NCI-H460 (cell line): ENCODE results near the gene SH3GLB2. TPM values are rescaled to one million over a fixed set of nuclear protein-coding genes. Genes with fewer than 3 reads are reported as not detected.
"Not testable (repeated sequence)": the region's sequence is repeated elsewhere in the genome, so short reads cannot be mapped to it uniquely, and the experiment has no call there.

ENCODE experiments used
- DNase-seq: peaks from one replicate; pipeline ENCODE4 v3.0.0-alpha.2; 2016; ENCODE audit warnings: low read depth; ENCODE audit errors: extremely low read depth
- total RNA-seq: library from RNA; depleted of rRNA; stranded (reverse); fragments of >200 nt; shearing (Covaris generic); gene quantifications from 2 replicates; pipeline ENCODE4 v1.2.3, GENCODE V29; 2014; rRNA removed

The SH3GLB2 gene
- total RNA-seq, 1 experiment from 2014 or later: 26.9 TPM

DNA sequence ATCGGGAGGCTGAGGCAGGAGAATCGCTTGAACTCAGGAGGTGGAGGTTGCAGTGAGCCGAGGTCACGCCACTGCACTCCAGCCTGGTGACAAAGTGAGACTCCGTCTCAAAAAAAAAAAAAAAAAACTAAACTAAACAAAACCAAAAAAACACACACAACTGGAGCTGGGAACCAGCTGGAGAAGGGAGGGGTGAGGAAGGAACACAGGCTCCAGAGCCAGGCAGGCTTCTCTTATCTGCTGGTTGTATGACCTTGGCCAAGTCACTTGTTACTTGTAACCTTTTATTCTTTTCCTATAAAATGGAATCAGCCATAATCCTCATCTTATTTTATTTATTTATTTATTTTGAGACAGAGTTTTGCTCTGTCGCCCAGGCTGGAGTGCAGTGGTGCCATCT lies 24.0 kb downstream of the SH3GLB2 start:
- not testable (repeated sequence) for DNase-seq

DNA sequence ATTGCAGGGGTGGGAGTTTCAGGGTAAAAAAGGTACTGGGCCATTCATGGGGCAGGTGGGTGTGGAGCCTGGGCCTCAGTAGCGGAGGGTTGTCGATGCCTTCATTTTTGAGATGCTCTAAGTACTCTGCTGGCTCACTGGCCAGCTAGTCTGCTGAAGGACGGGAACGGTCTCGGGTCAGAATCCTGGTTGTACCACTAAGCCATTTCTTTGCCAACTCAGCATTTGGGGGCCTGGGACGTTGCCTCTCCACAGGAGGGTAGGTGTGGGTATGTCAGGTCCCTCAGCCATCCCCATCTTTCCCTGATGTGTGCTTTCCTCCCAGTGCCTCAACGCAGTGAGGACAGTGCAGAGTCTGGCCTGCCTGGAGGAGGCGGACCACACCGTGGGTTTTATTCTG lies 25.1 kb downstream of the SH3GLB2 start:
- no peak for DNase-seq

GRCh38 chr9:129001504-129002325 lies 26.4 kb downstream of the SH3GLB2 start:
- no peak for DNase-seq

- DNase-seq: no peak
Measured at GRCh38 chr9:128999581-129000206, 28.4 kb downstream of the SH3GLB2 start.

DNA sequence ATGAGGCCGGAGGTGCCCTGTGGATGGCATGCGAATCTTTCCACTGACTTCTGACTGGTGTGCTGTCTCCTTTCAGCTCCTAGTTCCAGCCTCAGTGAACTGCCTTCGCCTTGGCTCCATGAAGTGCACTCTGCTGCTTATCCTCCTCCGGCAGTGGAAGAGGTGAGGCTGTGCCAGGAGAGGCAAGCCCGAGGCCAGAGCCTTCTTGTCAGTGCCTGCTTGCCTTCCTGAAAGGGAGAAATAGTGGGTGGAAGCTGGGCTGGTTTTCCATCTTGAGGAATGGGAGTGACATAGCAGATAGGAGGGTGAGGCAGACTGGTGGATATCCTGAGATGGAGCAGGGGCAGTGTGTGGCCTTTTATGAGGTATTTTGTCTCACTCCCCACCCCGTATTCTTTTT lies 29.7 kb downstream of the SH3GLB2 start:
- DNase-seq: no peak

DNA sequence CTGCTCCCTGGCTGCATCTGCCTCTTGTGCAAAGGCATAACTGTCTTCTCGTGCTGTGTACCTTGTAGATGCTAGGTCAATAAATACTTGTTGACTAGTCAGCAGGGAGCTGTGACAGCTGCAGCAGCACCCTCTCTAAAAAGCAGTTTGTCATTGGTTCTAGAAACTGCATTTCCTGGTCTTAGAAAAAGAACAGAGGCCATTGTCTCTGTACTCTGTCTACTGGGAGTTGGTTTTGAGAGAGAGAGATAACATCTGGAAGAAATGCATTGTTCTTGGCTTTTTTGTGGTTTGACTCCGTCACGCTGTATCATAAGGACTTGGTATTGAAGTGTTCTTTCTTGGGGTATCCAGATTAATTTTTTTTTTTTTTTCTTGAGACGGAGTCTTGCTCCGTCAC lies 32.3 kb downstream of the SH3GLB2 start:
- DNase-seq: no peak

DNA sequence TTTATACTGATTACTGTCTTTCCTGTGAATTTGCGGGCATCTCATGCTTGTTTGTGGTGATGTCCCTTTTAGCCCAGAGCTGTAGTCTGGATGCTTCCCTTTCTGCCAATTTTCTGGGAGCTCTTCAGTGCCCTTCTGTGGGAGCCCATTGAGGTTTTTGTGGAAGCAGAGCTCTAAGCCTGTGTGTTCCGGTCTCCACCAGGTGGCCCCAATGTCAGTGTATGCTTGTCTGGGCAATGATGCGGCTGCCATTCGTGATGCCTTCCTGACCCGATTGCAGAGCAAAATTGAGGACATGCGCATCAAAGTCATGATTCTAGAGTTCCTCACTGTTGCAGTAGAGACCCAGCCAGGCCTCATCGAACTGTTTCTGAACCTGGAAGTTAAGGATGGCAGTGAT lies 35.1 kb downstream of the SH3GLB2 start:
- peak; percentile 13 for DNase-seq

DNA sequence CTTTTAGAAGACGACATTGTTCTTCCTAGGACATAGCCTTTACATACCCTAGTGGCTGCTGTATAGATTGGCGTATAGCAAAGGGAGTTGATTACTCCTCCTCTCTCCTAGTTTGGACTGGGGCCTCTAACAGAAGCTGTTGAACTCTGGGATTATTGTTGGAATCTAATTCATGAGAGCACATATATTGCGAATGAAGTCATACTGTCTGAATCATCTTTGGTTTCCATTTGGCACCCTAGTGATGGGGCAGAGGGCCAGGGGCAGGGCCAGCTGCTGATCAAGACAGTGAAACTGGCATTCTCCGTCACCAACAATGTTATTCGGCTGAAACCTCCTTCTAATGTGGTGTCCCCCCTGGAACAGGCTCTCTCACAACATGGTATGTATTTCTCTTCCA lies 40.3 kb downstream of the SH3GLB2 start:
- DNase-seq: no peak

- no peak for DNase-seq
Measured at GRCh38 chr9:128986671-128987070, 41.5 kb downstream of the SH3GLB2 start.

GRCh38 chr9:128983536-128983935 lies 44.6 kb downstream of the SH3GLB2 start:
- DNase-seq: no peak

GRCh38 chr9:128979111-128979510 lies 49.0 kb downstream of the SH3GLB2 start:
- no peak for DNase-seq

DNA sequence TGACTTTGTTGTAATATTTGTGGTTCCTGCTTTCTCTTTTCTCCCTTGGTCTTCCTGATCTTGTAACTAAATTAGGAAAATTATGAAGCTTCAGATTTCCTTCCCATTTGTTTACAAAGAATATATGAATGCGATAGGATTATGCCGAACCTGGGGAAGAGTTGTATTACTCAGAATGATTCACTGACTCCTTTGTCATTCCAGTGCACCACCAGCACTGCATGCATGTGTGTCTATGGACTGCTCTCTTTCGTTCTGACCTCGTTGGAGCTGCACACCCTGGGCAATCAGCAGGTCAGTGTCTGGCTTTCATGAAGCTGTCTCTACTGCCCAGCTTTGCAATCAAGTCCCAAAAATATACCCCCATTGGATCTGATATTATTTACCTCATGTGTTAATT lies 55.2 kb downstream of the SH3GLB2 start:
- DNase-seq: no peak

- DNase-seq: no peak
Measured at GRCh38 chr9:128969491-128969890, 58.6 kb downstream of the SH3GLB2 start.

GRCh38 chr9:128961403-128961802 lies 66.7 kb downstream of the SH3GLB2 start:
- DNase-seq: not testable (repeated sequence)

Other genes starting within 250 kb of the SH3GLB2 start
- 12.9 and 13.5 TPM in 2 replicates for gene TBC1D13, start 241.1 kb downstream of the SH3GLB2 start, total RNA-seq
- 27.2 and 34.9 TPM in 2 replicates for gene ENDOG, start 209.8 kb downstream of the SH3GLB2 start, total RNA-seq
- gene SPOUT1, start 198.5 kb downstream of the SH3GLB2 start, total RNA-seq: 21.1 and 22.1 TPM in 2 replicates
- 11.7 and 11.8 TPM in 2 replicates for gene KYAT1, start 146.4 kb downstream of the SH3GLB2 start, total RNA-seq
- gene LRRC8A, start 146.2 kb downstream of the SH3GLB2 start, total RNA-seq: 21.7 and 22.2 TPM in 2 replicates
- gene PHYHD1, start 107.3 kb downstream of the SH3GLB2 start, total RNA-seq: not detected in 2 replicates
- 18.3 and 20.6 TPM in 2 replicates for gene DOLK, start 80.7 kb downstream of the SH3GLB2 start, total RNA-seq
- 42.5 and 47.7 TPM in 2 replicates for gene NUP188, start 80.6 kb downstream of the SH3GLB2 start, total RNA-seq
- gene MIGA2, start 8.3 kb upstream of the SH3GLB2 start, total RNA-seq: 10.2 and 15.6 TPM in 2 replicates
- gene DOLPP1, start 52.8 kb upstream of the SH3GLB2 start, total RNA-seq: 13.4 and 17.1 TPM in 2 replicates
- 27.2 and 32.5 TPM in 2 replicates for gene CRAT, start 82.5 kb upstream of the SH3GLB2 start, total RNA-seq
- 82.9 and 88.2 TPM in 2 replicates for gene PTPA, start 83.1 kb upstream of the SH3GLB2 start, total RNA-seq
- gene IER5L, start 149.9 kb upstream of the SH3GLB2 start, total RNA-seq: 31.1 and 40.5 TPM in 2 replicates